ENCODE measurements around the gene H1-8.

DNA sequence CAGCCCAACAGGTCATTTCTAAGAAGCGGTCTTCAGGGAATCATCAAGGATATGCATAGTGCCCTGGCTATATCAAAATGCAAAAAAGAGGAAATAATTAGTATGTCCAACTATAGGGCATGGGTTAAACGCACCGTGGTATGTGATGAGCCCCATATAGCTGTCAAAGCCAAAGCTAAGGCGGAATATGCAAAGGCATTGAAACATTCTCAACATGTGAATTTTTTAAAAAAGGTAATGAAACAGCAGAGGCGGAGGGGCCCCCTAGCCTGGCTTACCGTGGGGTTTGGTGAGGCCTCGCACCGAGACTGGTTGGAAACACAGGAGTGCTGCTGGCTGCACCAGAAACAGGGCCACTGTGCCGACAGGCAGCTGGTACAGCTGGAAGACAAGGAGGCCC, 40.3 kb downstream of the H1-8 start:
- TF ChIP-seq CTCF (IDR thresholded peaks at IDR 0.05; ENCODE audit: poor library complexity) (no peak), EZH2phosphoT487 (IDR thresholded peaks at IDR 0.05; ENCODE audit: low read depth, severe bottlenecking, unreplicated experiment) (no peak), EZH2 (IDR thresholded peaks at IDR 0.05; ENCODE audit: borderline replicate concordance) (no peak)

All from hepatocyte (in vitro differentiated cells).